ENCODE data around the gene MYBPH. TPM values are rescaled to one million over a fixed set of nuclear protein-coding genes. Genes with fewer than 3 reads are reported as not detected.

MYBPH gene
- total and polyA plus RNA-seq, 2 donors (not counting 3 experiments of a cell fraction or from before 2014, with no cell fraction given): not detected

- no peak for FAIRE-seq
- intact Hi-C loops (cut with micrococcal nuclease) (no loop called here), dilution Hi-C loops (cut with MboI; ENCODE audit: extremely low pct_ligation_motif_present, low sequenced_read_pairs) (no loop called here)
- CTCF ChIA-PET: interaction anchor here (0.9 to 10.8 kb wide), 3 partner anchors 9 to 94 kb away, joined by 3 to 341 read pairs (median 24); no protein-coding TSS in a partner anchor
- H3K79me2 ChIP-seq (ENCODE audit: control insufficient read depth, insufficient read depth, low read length): no peaks in the 10 kb centered on the region
- no peak for TF ChIP-seq POLR2A (IDR thresholded peaks at IDR 0.05; ENCODE audit: low read depth, low read length)
- no peak for TF ChIP-seq FOS (IDR thresholded peaks at IDR 0.05; ENCODE audit: borderline replicate concordance, insufficient read depth, low read length)
- no peak for TF ChIP-seq GATA2 (IDR thresholded peaks at IDR 0.05; ENCODE audit: insufficient read depth, insufficient read length, low read depth, low read length)
- no peak for TF ChIP-seq POLR2AphosphoS5 (IDR thresholded peaks at IDR 0.05; ENCODE audit: insufficient read depth, low read depth, low read length)
- no peak for TF ChIP-seq MYC (IDR thresholded peaks at IDR 0.05; ENCODE audit: low read depth, low read length)
- TF ChIP-seq MAX (IDR thresholded peaks at IDR 0.05; ENCODE audit: insufficient read depth, insufficient read length): no peak
- no peak for TF ChIP-seq EZH2 (IDR thresholded peaks at IDR 0.05; ENCODE audit: borderline replicate concordance, low read depth, low read length, severe bottlenecking)
- TF ChIP-seq CTCF (IDR thresholded peaks at IDR 0.05; ENCODE audit: extremely low read depth in 1 of 2, insufficient read depth in 1 of 2, low read depth in 1 of 2, low read length in 2 of 2): no peak
- no peak for TF ChIP-seq JUN (IDR thresholded peaks at IDR 0.05; ENCODE audit: borderline replicate concordance, insufficient read depth, insufficient read length, low read depth)
- H3K9me1 ChIP-seq (replicated peaks; ENCODE audit: control insufficient read depth, extremely low read depth, insufficient read depth, low read length): no peaks in the 10 kb centered on the region
- H4K20me1 ChIP-seq (replicated peaks; ENCODE audit: control insufficient read depth, extremely low read depth, insufficient read depth, low read length): no peaks in the 10 kb centered on the region
- DNase-seq (ENCODE audit: low read depth, low spot score): no peak
- H3K4me1 ChIP-seq (ENCODE audit: control insufficient read depth, extremely low read depth, insufficient read depth, low read length): peaks cover 4% of the 10 kb centered on the region
- POLR2A ChIA-PET: no interaction called here
- H3K36me3 ChIP-seq (ENCODE audit: control insufficient read depth in 2 of 2, extremely low read depth in 1 of 2, insufficient read depth in 2 of 2, low read length in 2 of 2): no peaks in the 10 kb centered on the region
- H3K9ac ChIP-seq (replicated peaks; ENCODE audit: extremely low read depth, insufficient read depth, low read length): no peak overlapping the region
- no peaks in the 10 kb centered on the region for H3K9me3 ChIP-seq (replicated peaks; ENCODE audit: control insufficient read depth, insufficient read depth, low read length)
- H3K27ac ChIP-seq (ENCODE audit: insufficient read depth, low read depth, low read length): no peak overlapping the region
- no peak overlapping the region for H3K4me3 ChIP-seq (replicated peaks in 1 of 3; ENCODE audit: insufficient read depth in 1 of 3, low read depth in 1 of 3, low read length in 3 of 3)
- H3K4me2 ChIP-seq (ENCODE audit: insufficient read depth, low read length): no peak overlapping the region
- no TSS peak for BruUV-seq (replicated peaks)
- peaks cover 29 to 51% of the 10 kb centered on the region in 2 experiments for H3K27me3 ChIP-seq (ENCODE audit: control insufficient read depth in 2 of 2, insufficient read depth in 2 of 2, low read length in 2 of 2)
- no peak overlapping the region for H2AFZ ChIP-seq (ENCODE audit: low read depth, low read length)
These were observed 51.6 kb downstream of the MYBPH start for GRCh38 chr1:203124011-203124410.

Data from endothelial cell of umbilical vein (primary cell).